Hepatocyte (in vitro differentiated cells): ENCODE results near the gene LCMT2. TPM values are rescaled to one million over a fixed set of nuclear protein-coding genes. Genes with fewer than 3 reads are reported as not detected.

ENCODE experiments used
- DNase-seq: peaks from one replicate; pipeline ENCODE4 v3.0.0-alpha.2; 2016; ENCODE audit warnings: low spot score
- H2AFZ ChIP-seq: fragments of 200-600 bp; sonication (generic); 2 replicates; pipeline ENCODE4 v1.6.0; 2016; ENCODE audit warnings: antibody characterized with exemption, mild to moderate bottlenecking
- H3K27ac ChIP-seq: fragments of 200-600 bp; sonication (generic); 2 replicates; pipeline ENCODE4 v1.5.1; 2016; ENCODE audit warnings: mild to moderate bottlenecking
- H3K27me3 ChIP-seq: fragments of 200-600 bp; sonication (generic); 2 replicates; pipeline ENCODE4 v1.6.1; 2016
- H3K36me3 ChIP-seq: fragments of 200-600 bp; sonication (generic); replicated peaks from 2 replicates; pipeline ENCODE4 v1.5.1; 2016; ENCODE audit warnings: low read depth; ENCODE audit not compliant: insufficient read depth
- H3K4me1 ChIP-seq: fragments of 200-600 bp; sonication (generic); 2 replicates; pipeline ENCODE4 v1.5.1; 2016; ENCODE audit warnings: mild to moderate bottlenecking, moderate library complexity; ENCODE audit not compliant: insufficient read depth
- H3K4me2 ChIP-seq: fragments of 200-600 bp; sonication (generic); 2 replicates; pipeline ENCODE4 v1.6.0; 2016
- H3K4me3 ChIP-seq: fragments of 200-600 bp; sonication (generic); 2 replicates; pipeline ENCODE4 v1.5.1; 2016; ENCODE audit warnings: mild to moderate bottlenecking
- H3K79me2 ChIP-seq: fragments of 200-600 bp; sonication (generic); 2 replicates; pipeline ENCODE4 v1.6.0; 2017; ENCODE audit warnings: mild to moderate bottlenecking
- H3K9me2 ChIP-seq: fragments of 200-600 bp; sonication (generic); replicated peaks from 2 replicates; pipeline ENCODE4 v1.6.0; 2017; ENCODE audit warnings: mild to moderate bottlenecking; ENCODE audit not compliant: insufficient read depth
- H3K9me3 ChIP-seq: fragments of 200-600 bp; sonication (generic); 2 replicates; pipeline ENCODE4 v1.5.1; 2016; ENCODE audit warnings: low read depth, mild to moderate bottlenecking
- H4K20me1 ChIP-seq: fragments of 200-600 bp; sonication (generic); 2 replicates; pipeline ENCODE4 v1.6.0; 2016; ENCODE audit warnings: mild to moderate bottlenecking; ENCODE audit not compliant: insufficient read depth, poor library complexity, severe bottlenecking
- EZH2 ChIP-seq: fragments of 200-600 bp; sonication (generic); IDR thresholded peaks from 2 replicates; pipeline ENCODE4 v1.6.1; 2016; ENCODE audit warnings: antibody characterized with exemption, mild to moderate bottlenecking, borderline replicate concordance
- EZH2phosphoT487 ChIP-seq: fragments of 200-600 bp; sonication (generic); IDR thresholded peaks from one replicate; pipeline ENCODE4 v1.6.1; 2018; ENCODE audit warnings: antibody characterized with exemption, mild to moderate bottlenecking, low read depth, moderate library complexity; ENCODE audit not compliant: unreplicated experiment, severe bottlenecking
- WGBS: methylation state at CpG from one replicate; pipeline ENCODE4 v1.1.6; 2016; ENCODE audit warnings: low lambda C conversion rate; ENCODE audit errors: missing lambda C conversion rate; 5-methylcytosine and 5-hydroxymethylcytosine counted together
- polyA plus RNA-seq: library from polyadenylated mRNA; unstranded; fragments of >200 nt; fragmentation: Nextera tagmentation; extraction: Ambion mirVana; gene quantifications from 2 replicates; pipeline ENCODE4 v1.2.1, GENCODE V29; 2016
- total RNA-seq: library from RNA; depleted of rRNA; stranded (reverse); fragments of >200 nt; gene quantifications from 2 replicates; pipeline ENCODE4 v1.2.3, GENCODE V29; 2014
- TF ChIP-seq, protein P1 (sequence below): fragments of 200-600 bp; sonication (generic); IDR thresholded peaks from 2 replicates; pipeline ENCODE4 v1.5.1; 2016; ENCODE audit warnings: antibody characterized with exemption, mild to moderate bottlenecking; ENCODE audit not compliant: poor library complexity

LCMT2 gene
- total and polyA plus RNA-seq, 2 experiments from 2014 or later: 6.3 to 9.1 TPM

DNA sequence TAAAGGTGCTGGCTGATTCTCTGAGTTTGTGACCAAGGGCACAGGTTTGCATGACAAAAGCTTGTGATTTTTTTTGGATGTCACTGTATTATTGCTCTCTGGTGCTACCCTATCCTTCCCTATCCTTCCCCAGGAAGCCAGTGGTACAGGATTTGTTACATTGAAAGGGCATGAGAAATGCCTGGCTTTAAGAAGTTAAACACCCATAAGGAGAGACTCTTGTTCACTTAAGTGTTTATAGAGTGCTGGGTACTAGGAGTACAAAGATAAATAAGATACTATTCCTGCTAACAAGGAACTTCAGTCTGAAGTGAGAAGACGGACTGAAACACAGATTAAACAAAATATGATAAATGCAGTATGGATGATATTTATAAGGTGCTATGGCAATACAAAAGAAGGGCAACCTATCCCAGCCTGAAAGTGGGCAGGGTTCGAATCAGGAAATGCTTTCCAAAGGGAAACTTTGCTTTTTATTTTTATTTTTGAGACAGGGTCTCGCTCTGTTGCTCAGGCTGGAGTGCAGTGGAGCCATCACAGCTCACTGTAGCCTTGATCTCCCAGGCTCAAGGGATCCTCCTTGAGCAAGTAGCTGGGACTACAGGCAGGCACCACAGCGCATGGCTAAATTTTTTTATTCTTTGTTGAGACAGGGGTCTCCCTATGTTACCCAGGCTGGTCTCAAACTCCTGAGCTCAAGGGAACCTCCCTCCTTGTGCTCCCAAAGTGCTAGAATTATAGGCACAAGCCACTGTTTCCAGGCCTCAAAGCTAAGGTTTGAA, 11.2 kb downstream of the LCMT2 start:
- Histone ChIP-seq H4K20me1 (no peaks in the 10 kb centered on the region), H3K79me2 (no peaks in the 10 kb centered on the region), H3K9me2 (no peaks in the 10 kb centered on the region), H3K27ac (no peak overlapping the region), H3K4me1 (no peaks in the 10 kb centered on the region), H3K27me3 (peaks cover 5% of the 10 kb centered on the region), H3K4me2 (no peak overlapping the region), H3K4me3 (no peak overlapping the region), H3K36me3 (no peaks in the 10 kb centered on the region), H2AFZ (no peak overlapping the region), H3K9me3 (no peaks in the 10 kb centered on the region)
- TF ChIP-seq, protein P1, sequence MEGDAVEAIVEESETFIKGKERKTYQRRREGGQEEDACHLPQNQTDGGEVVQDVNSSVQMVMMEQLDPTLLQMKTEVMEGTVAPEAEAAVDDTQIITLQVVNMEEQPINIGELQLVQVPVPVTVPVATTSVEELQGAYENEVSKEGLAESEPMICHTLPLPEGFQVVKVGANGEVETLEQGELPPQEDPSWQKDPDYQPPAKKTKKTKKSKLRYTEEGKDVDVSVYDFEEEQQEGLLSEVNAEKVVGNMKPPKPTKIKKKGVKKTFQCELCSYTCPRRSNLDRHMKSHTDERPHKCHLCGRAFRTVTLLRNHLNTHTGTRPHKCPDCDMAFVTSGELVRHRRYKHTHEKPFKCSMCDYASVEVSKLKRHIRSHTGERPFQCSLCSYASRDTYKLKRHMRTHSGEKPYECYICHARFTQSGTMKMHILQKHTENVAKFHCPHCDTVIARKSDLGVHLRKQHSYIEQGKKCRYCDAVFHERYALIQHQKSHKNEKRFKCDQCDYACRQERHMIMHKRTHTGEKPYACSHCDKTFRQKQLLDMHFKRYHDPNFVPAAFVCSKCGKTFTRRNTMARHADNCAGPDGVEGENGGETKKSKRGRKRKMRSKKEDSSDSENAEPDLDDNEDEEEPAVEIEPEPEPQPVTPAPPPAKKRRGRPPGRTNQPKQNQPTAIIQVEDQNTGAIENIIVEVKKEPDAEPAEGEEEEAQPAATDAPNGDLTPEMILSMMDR: no peak
- no peak for DNase-seq
- 74% methylated on average over 4 of the region's 4 CpGs for WGBS

DNA sequence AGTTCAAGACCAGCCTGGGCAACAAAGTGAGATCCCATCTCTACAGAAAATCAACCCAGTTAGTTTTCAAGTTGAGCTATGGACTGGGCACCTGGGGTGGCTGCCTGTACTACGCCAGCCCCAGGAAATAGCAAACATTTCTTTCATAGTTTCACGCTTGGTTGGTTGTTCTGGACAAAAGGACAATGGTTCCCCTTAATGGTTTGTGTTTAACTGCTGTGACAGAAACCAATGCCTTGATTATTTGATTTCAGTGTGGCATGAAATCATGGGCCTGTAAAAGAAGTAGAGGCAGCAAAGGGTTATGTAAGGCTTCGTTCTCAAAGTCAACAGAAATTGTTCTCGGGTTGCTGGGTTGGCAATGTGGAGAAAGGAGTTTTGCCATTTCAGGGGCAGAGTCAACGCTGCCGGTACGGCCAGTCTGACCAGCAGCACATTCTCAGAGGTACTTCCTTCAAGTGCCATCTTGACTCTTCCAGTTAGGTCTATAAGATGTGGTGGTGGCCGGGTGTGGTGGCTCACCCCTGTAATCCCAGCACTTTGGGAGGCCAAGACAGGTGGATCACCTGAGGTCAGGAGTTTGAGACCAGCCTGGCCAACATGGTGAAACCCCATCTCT, 12.7 kb downstream of the LCMT2 start:
- H3K4me2 ChIP-seq: no peak overlapping the region
- H3K4me3 ChIP-seq: no peak overlapping the region
- no peaks in the 10 kb centered on the region for H3K79me2 ChIP-seq
- no peaks in the 10 kb centered on the region for H3K9me2 ChIP-seq
- H3K27ac ChIP-seq: no peak overlapping the region
- no peak for DNase-seq
- H3K36me3 ChIP-seq: no peaks in the 10 kb centered on the region
- H4K20me1 ChIP-seq: no peaks in the 10 kb centered on the region
- WGBS: 76% methylated on average over 8 of the region's 8 CpGs
- H3K4me1 ChIP-seq: no peaks in the 10 kb centered on the region
- TF ChIP-seq EZH2: no peak
- no peak for TF ChIP-seq EZH2phosphoT487
- TF ChIP-seq, protein P1: no peak
- no peaks in the 10 kb centered on the region for H3K9me3 ChIP-seq
- no peak overlapping the region for H2AFZ ChIP-seq
- H3K27me3 ChIP-seq: peaks cover 5% of the 10 kb centered on the region

DNA sequence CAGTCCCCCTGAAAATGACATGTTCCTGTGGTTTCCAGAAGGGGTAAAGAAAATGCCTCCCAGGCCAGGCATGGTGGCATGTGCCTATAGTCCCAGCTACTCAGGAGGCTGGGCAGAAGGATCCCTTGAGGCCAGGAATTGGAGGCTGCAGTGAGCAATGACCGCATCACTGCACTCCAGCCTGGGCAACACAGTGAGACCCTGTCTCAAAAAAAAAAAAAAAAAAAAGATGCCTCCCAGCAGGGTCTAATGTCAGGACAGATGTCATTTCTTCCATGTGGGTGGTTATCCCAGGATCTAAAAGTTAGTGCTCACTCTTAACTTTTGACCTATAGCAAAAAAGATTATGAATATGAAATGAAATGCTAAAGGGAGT, 13.4 kb downstream of the LCMT2 start:
- H3K9me3 ChIP-seq: no peaks in the 10 kb centered on the region
- H3K4me3 ChIP-seq: no peak overlapping the region
- H3K27ac ChIP-seq: no peak overlapping the region
- no peak overlapping the region for H2AFZ ChIP-seq
- H3K36me3 ChIP-seq: no peaks in the 10 kb centered on the region
- TF ChIP-seq EZH2 (no peak), EZH2phosphoT487 (no peak)
- TF ChIP-seq, protein P1: no peak
- H3K4me1 ChIP-seq: no peaks in the 10 kb centered on the region
- H3K4me2 ChIP-seq: no peak overlapping the region
- 100% methylated on average over 1 of the region's 1 CpG for WGBS
- H3K79me2 ChIP-seq: no peaks in the 10 kb centered on the region
- no peaks in the 10 kb centered on the region for H4K20me1 ChIP-seq
- peaks cover 5% of the 10 kb centered on the region for H3K27me3 ChIP-seq
- no peaks in the 10 kb centered on the region for H3K9me2 ChIP-seq
- no peak for DNase-seq
